Stimulated activated CD4-positive, alpha-beta T cell treated with anti-CD3 and anti-CD28 coated beads, Interleukin-12 subunit alpha, Interleukin-12 subunit beta, amount 100 ng/mL, for 48 hours (primary cell): ENCODE measurements around the gene SPATA13.

Experiments
- DNase-seq, 3 donors: peaks; one replicate each; pipeline ENCODE4 v3.0.0-alpha.2; 2020; ENCODE audit warnings: low read depth in 2 of 3, low spot score in 1 of 3

Gene SPATA13

DNA sequence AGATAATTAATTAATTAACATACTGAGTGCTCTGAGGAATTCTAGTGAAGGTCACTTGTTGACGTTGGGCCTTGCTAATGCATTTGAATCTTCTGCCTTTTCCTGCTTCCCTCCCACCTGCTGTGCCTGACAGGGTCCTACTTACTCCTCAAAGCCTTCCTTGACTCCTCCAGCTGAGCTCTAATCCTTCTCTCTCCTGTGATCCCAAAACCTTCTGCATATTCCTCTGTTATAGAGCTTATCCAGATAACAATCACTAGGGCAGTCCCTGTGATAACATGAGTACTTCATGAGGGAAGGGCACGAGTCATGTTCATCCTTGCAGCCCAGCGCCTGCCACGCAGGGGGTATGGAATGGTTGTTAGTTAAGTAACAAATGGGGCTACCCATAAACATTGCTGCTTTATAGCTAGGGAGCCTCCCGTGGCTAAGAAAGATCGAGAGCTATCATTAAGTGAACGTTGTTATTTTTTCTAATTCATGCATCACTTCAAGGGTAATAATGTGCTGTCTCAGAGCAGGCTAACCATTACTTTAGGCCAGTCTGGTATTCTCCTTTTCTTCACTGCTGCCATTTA is 19.1 kb upstream of the SPATA13 start:
- no peak for DNase-seq

DNA sequence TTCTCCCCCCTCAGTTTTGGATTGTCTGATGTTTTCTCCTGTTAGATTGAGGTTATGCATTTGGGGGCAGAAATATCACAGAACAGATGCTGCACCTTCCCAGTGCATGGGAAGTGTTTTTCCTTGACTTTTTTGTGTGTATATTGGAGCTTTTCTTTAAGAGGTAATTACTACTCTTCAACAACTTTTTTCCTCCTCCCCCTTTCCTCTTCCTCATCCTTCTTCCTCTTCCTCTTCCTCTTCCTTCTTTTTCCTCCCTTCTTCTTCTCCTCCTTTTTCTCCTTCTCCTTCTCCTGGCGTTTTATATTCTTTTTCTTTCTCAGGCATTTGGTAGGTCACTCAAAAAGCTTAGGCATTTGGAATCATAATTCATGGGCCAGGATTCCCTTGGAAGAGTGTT is 18.1 kb upstream of the SPATA13 start:
- DNase-seq: no peak

DNA sequence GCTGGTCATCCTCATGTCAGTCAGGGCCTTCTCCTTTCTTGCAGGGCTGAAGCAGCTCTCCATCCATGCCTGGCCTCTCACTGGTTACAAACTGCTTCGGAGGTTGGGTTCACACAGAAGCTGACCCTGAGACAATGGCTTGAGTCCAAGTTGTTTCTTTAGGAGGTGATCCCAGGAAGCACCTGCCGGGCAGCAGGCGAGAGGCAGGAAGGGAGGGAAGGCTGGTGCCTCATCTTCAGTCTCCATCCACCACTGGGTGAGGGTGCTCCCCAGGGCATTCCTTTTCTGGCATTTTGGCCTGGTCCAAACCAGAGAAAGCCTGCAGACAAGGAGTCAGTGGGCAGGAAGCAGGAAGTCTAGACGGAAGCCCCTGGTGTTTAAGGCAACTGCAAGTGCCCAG is 17.6 kb upstream of the SPATA13 start:
- no peak for DNase-seq

DNA sequence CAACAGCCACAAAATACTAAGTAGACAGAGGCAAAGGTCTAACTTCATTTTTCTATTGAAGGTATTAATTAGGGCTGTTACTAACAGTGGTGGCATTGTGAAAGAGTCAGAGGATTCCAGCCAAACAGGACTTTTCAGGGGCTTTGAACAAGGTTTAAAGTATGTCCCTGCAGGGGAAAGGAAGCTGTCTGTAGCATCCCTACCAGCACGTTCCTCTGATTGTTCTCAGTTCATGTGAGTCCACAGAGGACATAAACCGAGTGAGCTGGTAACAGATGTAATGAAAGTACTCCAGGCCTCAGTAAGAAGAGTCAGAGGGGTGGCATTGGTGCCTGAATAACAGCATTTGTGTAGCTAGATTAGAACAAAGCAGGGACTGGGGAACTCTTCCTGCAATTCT is 15.3 kb upstream of the SPATA13 start:
- no peak for DNase-seq

DNA sequence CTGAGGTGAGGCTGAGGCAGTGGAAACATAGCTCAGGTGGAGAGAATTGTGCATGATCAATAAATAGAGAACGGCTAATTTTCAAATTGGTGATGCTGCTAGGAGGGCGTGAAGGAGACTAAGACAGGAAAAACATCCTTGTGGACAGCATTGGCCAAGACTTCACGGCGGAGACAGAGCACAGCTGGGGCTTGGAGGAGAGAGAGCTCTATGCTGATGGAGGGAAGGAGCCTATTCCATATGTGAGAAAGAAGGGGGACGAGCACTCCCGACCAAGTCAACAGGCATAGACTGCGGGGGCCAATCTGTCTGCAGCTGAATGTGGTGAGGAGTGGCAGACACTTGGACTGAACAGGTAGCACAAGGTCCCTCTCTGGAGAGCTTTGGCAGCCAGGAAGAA is 14.8 kb upstream of the SPATA13 start:
- DNase-seq: no peak

DNA sequence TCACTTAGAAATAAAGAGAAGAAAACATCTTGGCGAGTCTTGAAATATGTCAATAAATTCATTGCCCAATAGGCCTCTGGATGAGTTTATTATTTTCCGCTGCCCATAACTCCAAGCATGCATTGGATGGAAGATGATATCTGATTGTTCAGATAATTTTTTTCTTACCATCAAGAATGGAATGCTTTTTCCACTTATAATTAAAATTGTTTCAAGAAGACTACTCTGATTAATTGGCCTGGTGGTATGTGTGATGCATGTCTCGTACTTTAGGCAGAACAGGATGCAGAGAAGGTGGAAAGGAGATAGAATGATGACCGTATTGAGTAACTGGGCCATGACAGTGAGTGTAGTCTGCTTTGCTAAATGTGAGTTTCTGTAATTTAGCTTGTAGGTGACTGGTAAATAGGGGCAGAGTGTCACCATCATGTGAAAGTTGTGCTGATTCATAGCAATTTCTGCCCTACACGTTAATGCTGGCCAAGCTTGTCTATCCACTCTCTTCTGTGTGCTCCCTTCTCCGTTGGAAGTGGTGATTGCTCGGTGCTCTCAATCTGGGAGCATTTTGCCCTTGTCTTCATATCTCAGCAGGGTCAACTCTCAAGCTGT is 13.5 kb upstream of the SPATA13 start:
- no peak for DNase-seq

DNA sequence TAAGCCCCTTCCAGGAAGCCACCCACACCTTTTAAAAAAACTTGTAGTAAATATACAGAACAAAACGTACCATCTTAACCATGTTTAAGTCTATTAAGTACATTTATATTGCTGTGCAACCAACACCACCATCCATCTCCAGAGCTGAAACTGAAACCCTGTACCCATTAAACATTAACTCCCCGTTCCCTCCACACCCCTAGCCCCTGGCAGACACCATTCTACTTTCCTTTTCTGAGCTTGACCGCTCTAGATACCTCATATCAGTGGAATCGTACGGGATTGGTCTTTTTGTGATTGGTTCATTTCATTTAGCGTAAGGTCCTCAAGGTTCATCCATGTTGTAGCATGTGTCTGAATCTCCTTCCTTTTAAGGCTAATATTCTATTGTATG is 13.0 kb upstream of the SPATA13 start:
- DNase-seq: no peak

DNA sequence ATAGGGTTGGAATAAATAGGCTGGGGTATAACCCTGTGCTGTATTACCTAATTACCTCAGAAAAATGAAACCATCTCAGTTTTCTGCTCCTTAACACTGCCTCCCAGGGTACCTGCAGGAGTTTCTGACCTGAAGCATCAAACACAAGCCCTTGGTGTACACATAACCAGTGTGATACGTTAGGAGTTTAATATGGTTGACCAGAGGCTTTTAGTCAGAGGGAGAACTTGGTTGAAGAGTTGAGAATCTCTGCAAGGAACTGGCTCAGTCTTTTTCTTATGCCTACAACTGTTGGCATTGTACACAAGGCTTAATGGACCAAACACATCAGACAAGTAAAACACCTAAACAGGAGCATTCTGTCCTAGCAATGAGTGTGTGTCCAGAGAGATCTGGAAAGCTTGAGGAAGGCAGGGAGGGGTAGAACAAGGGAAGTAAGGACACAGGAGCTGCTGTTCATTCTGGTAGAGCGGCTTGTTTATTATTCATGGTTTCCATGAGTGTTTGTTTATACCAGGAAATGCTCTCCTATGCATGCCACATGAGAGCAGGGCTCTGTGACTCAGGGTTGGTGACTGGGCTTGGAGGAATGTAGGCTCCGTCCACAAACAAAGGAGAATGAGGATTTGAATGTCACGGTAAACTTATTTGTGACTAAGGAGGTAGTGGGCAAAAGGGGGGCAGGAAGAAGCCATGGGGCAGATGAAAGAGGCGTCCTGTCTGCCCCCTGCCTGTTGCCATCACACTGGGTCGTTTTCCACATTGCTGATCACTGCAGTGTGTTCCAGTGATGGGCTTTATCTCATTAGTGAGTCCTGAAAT is 11.9 kb upstream of the SPATA13 start:
- DNase-seq: no peak

DNA sequence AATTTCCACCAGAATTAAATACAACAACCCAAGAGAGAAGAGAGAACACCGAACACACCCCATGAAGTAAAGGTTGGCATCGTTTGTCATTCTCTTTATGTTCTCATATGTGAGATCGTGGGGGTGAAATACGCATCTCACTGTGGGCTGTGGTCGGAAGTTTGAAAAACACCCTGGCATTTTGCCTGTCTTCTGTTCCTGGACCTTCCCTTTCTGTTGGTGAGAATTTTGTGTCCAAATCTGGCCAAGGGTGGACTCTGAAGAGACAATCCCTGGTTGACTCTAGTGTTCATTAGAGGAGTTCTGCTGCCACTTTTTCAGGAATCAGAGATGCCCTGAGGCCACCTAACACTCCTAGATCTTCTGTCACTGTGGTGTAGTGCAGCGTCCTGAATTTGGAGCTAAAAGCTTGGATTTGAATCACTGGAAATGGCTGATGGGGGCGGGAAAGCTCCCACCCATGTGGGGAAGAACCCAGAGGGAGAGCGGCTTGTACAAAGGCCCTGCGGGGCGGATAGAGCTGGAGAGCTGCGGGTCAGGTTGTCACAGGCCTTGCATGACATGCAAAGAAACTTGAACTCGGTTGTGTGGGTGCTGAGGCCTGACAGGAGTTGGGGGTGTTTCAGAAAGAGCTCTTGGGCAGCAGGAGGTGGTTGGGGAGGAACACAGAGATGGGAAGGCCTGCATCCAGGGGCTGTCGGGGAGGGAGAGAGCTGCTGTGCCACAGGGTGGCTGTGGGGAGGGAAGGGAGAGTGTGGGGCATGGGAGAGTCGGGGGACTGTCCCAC is 11.1 kb upstream of the SPATA13 start:
- no peak for DNase-seq

DNA sequence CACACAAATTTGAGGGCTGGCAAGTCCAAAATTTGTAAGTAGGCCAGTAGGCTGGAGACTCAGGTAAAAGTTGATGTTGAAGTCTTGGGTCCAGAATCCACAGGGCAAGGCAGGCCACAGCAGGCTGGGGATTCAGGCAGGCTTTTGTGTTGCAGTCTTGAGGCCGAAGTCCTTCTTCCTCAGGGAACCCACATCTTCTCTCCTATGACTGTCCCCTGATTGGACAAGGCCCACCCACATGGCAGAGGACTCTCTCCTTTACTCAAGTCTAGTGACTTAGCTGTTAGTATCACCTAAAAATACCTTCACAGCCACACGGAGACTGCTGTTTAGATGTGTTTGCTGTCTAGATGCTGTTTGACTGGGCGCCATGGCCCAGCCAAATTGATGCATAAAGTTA is 9.9 kb upstream of the SPATA13 start:
- no peak for DNase-seq

DNA sequence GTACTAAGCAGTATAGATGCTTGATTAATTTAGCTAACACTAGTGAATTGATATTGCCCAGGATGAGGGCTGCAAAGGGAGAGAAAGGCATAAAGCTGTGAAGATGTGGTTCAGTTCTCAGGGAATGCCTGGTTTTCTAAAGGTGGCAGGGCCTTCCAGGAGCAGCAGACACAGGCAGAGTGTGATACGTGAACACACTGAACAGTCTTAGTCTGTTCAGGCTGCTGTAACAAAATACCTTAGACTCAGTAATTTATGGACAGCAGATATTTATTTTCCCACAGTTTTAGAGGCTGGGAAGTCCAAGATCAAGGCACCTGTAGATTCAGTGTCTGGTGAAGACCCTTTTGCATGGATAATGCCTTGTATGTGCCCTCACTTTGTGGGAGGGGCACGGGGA is 8.7 kb upstream of the SPATA13 start:
- no peak for DNase-seq

DNA sequence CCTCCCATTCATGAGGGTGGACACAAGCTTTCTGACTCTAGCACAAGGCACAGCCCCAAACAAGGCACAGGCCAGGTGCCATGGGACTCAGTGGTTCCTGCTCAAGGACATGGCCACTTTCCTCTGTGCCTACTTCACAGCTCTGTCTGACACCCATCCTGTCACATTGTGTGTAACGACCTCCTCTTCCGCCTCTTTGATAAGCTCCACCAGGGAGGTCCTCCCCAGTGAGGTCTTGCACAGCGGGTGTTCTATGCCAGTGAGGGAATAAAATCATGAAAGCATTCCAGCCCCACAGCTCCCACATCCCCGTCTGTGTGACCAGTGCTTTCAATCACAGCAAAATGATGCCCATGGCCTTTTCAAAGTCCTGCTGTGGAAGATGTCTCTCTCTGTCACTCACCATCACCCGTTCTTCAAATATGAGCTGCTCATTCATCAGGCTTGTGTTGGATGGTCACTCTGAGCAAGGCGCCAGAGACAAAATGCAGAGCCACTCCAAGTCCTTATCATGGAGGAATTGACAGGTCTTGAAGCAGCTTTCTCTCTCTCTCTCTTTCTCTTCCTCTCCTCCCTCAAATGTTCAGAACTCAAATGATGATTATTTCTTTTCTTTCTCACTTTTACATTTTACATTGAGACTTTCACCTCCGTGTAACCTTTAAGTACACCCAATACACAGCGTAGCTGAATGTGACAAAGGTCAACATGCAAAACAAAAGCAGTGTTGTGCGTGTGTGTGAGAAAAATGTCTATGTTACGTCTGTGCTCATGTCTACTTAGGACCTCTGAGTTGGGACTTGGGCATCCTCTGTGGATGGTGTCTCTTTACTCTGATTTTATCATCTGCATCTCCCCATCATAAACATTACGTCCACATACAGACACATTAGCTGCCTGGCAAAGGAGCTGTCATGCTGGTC is 8.0 kb upstream of the SPATA13 start:
- DNase-seq: no peak

DNA sequence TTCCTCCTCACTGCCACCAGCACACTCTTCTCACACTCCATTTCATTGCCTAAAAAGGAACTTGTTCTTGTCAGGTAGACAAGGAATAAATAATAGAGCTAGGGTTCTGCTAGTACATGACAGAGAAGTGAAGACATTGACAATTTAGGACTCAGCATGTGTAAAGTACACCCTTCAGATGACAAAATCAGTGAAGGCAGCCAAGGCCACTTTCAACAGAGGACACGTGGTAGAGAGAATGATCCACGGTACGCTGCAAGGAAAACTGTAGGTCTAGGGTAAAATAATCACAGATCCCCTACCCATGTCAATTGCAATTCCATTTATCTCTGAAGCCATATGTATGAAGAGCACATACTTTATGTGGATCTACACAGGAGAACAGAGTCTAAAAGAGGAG is 7.2 kb upstream of the SPATA13 start:
- no peak for DNase-seq

DNA sequence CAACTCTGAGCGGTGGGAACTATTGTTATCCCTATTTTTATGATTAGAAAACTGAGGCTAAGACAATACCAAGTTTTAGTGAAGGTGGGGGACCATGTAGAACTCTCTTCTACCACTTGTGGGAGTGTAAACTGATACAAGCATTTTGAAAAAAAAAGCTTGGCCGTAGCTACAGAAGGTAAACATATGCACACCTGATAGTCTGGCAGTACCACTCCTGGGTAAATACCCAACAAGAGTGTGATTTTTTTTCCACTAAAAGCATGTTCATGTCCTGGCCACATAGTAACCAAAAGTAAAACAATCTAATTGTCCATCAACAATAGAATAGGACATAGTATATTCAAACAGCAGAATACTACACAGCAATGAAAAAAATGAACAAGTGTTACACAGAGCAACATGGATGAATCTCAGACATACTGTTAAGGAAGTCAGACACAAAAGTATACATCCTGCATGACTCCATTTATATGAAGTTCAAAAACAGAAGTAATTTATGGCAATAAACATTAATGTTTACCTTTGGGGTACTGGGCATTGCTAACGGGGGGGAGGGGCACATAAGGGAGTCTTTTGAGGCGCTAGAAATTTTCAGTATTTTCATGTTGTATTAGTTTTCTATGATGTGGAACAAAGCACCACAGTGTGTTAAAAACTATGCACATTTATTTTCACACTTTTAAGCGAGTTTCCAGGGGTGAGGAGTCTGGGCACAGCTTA is 6.4 kb upstream of the SPATA13 start:
- no peak for DNase-seq

DNA sequence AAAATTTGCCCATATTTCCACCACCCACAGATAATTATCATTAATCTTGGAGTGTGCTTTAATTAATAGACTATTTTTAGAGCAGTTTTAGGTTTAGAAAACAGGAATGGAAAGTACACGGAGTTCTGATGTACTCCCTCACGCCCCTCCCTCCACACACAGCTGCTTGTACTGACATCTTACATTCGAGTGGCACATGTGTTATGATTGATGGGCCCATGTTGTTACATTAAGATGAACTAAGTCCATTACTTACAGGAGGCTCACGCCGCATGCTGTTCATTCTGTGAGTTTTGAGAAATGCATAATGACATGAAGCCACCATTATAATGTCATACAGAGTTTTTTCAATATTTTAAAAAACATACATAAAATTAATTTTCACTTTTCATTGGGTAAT is 1.2 kb upstream of the SPATA13 start:
- no peak for DNase-seq

DNA sequence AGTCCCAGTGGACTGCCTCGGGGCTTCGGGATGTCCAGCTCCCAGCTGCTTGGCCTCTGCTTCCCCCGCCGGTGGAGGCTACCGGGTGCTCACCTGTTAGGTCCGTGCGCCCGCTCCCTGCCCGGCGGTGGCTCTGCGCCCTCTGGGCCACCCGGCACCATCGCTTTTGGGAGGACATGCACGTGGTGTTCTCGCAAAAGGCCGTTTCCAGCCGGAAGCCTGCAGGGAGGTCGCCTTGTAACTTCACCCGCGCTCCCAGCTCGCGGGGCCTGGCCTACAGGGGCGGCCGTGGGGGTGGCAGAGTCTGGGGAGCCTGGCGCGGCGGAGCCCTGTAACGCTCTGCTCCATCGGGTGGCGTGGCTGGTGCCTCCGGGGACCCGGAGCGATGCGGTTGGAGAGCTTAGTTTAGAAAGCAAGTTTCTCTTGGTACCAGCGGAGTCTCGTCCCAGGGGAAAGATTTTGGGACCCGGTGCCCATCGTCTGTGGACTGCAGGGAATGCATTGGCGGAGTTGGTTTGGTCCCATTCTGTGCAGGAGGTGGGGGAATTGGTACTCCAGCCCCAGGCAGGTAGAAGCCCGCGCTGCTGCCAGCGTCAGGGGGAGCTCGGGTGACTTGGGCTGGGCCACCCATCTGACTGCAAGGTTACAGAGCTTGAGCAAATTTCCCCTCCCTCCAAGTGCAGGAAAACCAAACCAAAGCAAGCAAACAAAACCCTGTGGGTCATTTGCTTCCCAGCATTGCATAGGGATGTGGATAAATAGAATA is 673 bp downstream of the SPATA13 start:
- peak; percentile 5 to 30 (median 16) for DNase-seq

DNA sequence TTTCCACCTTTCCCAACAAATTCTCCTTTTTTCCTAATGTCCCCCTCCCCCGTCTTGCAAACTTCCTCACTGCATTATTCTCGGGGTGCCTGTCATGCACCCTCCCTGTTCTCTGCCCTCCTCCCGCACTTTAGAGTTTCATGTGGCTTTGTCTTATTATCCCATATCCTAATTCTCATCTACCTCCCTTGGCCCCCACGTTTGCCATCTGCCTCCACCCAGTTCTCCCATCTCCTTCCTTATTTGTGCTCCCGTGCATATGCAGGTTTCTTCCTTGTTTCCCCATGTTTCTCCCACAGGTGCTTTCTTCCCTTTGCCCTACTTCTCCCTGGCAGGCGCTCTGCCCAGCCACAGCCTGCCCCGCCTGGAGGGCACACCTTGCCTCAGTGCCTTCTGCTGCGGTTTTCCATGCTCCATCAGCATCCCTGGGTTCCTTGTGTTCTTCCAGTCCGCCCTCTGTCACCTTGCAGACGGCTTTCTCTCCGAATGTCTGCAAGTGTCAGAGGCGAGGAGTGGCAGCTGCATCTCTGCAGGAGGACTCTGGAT is 1.5 kb downstream of the SPATA13 start:
- DNase-seq: no peak

DNA sequence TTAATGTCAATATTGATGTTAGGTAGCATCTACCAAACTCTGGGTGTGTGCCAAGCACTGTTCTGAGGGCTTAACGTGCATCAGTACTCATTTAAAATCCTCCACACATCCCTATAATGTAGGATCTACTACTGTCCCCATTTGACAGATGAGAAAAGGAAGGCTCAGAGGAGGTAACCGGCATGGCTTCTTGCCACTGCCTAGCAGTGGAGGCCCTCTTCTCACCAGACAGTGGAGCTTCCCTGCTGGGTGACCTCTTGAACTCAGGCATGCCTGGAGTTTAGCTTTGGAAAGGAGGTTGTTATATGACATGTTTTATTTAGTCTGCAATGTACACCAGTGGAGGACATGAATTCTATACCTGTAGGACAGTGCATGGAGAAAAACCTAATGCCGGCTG is 2.1 kb downstream of the SPATA13 start:
- no peak for DNase-seq

DNA sequence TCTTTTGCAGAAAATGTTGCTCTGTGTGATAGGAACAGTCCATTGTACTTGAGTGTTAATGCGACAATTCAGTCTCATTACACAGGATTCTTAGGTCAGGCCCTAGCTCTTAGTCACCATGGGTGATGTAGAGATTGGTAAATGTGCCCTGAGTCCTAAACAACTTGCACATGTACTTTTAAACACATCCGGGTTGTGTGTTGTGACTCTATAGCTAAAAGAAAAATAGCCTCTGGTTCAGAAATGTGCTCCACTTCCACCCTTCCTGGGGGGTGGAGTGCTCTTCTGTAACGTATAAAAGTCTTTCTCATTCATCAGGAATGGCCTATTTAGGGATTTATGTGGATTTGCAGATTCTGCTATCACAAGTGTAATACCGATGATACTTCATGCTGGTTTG is 5.2 kb downstream of the SPATA13 start:
- no peak for DNase-seq
